HG03460 (cell line): ENCODE data around the gene ANXA9.
A peak's percentile ranks its signal among the peaks of the same experiment; 100 is the strongest.

Source experiments
- ATAC-seq: cut with Tn5 transposase; IDR thresholded peaks from one replicate; pipeline ENCODE4 v1.9.1; 2021; ENCODE audit not compliant: unreplicated experiment

ANXA9 gene

GRCh38 chr1:150981805-150982712 is at the start of gene ANXA9:
Gene ANXA9 (plus strand): TSS chr1:150982292. CDS start chr1:150983106, 814 bp downstream.
- ATAC-seq = no peak

GRCh38 chr1:150944856-150945255 is 37.2 kb upstream of the ANXA9 start:
- no peak for ATAC-seq

- no peak for ATAC-seq
Observed at GRCh38 chr1:150954708-150955107, 27.4 kb upstream of the ANXA9 start.

- no peak for ATAC-seq
Observed at GRCh38 chr1:150955280-150955679, 26.8 kb upstream of the ANXA9 start.

- no peak for ATAC-seq
Observed at GRCh38 chr1:150957666-150958065, 24.4 kb upstream of the ANXA9 start.

GRCh38 chr1:150960646-150961045 is 21.4 kb upstream of the ANXA9 start:
- no peak for ATAC-seq

- ATAC-seq = no peak
Observed at GRCh38 chr1:150961756-150962155, 20.3 kb upstream of the ANXA9 start.

GRCh38 chr1:150963321-150964163 is 18.6 kb upstream of the ANXA9 start:
- ATAC-seq = no peak

GRCh38 chr1:150964164-150964489 is 18.0 kb upstream of the ANXA9 start:
- ATAC-seq = no peak

- ATAC-seq = no peak
Observed at GRCh38 chr1:150965605-150966004, 16.5 kb upstream of the ANXA9 start.

- ATAC-seq = no peak
Observed at GRCh38 chr1:150966011-150966410, 16.1 kb upstream of the ANXA9 start.

- no peak for ATAC-seq
Observed at GRCh38 chr1:150967936-150968335, 14.2 kb upstream of the ANXA9 start.

GRCh38 chr1:150968491-150968890 is 13.6 kb upstream of the ANXA9 start:
- no peak for ATAC-seq

GRCh38 chr1:150969626-150970025 is 12.5 kb upstream of the ANXA9 start:
- ATAC-seq = no peak

- ATAC-seq = no peak
Observed at GRCh38 chr1:150970808-150971582, 11.1 kb upstream of the ANXA9 start.

GRCh38 chr1:150971583-150972416 is 10.3 kb upstream of the ANXA9 start:
- ATAC-seq = no peak

- no peak for ATAC-seq
Observed at GRCh38 chr1:150972417-150972940, 9.6 kb upstream of the ANXA9 start.

- no peak for ATAC-seq
Observed at GRCh38 chr1:150973258-150973835, 8.7 kb upstream of the ANXA9 start.

- peak; percentile 27 for ATAC-seq
Observed at GRCh38 chr1:150973836-150974579, 8.1 kb upstream of the ANXA9 start.
